Transverse colon (tissue), 4 donors: ENCODE results near the gene BPIFB2.

Experiments
- CTCF ChIP-seq, 5 experiments: fragments of 200-600 bp in 3 of 5; fragments of 450-650 bp in 2 of 5; sonication (generic) in 3 of 5; IDR thresholded peaks; 1 replicate in 2 of 5; 2 replicates in 3 of 5; pipeline ENCODE4 v1.5.1; 2016 to 2017; ENCODE audit warnings: antibody characterized with exemption in 5 of 5, inconsistent platforms in 3 of 5, mild to moderate bottlenecking in 2 of 5, moderate library complexity in 1 of 5
- POLR2AphosphoS5 ChIP-seq, 3 donors: sonication (generic); formaldehyde crosslinking; IDR thresholded peaks; one replicate each; pipeline ENCODE4 v1.6.1; 2016; ENCODE audit warnings: antibody characterized with exemption in 3 of 3

GRCh38 chr20:33054791-33055190 is 47.3 kb downstream of the BPIFB2 start:
- TF ChIP-seq CTCF (IDR thresholded peaks at IDR 0.05) (no peak), POLR2AphosphoS5 (IDR thresholded peaks at IDR 0.05) (no peak)
